K562 (cell line): ENCODE data around the gene ANKRD66. TPM values are rescaled to one million over a fixed set of nuclear protein-coding genes. Genes with fewer than 3 reads are reported as not detected.

ENCODE experiments used
- ATAC-seq: fragments of 200-7000 bp; cut with Tn5 transposase; 3 replicates; pipeline ENCODE4 v1.9.1; 2020; ENCODE audit warnings: moderate library complexity
- BruUV-seq: library from RNA; stranded (reverse); fragments of 400-500 nt; replicated peaks from 2 replicates; lab custom pipeline; 2021; lab: Mats Ljungman, UMichigan
- CTCF ChIA-PET: fragments of 300-600 bp; formaldehyde crosslinking; extraction: SDS; loops from one replicate; lab custom pipeline; 2021; ENCODE audit warnings: low intra/inter-chr PET ratio; lab: Yijun Ruan, JAX
- POLR2A ChIA-PET: fragments of 300-600, 350-650 bp; sonication (Branson Sonifier 250); formaldehyde crosslinking; extraction: SDS; loops from one replicate; lab custom pipeline; 2021; ENCODE audit warnings: antibody characterized with exemption, inconsistent platforms; lab: Yijun Ruan, JAX
- DNase-seq, 4 experiments: peaks; one replicate each; pipeline versions ENCODE4 v3.0.0 to v3.0.0-alpha.2; 2011 to 2018; ENCODE audit warnings: low spot score in 3 of 4, mixed read lengths in 3 of 4; ENCODE audit errors: extremely low read depth in 1 of 4
- FAIRE-seq: peaks from 2 replicates; lab custom pipeline; 2011; peaks lifted over from hg19 to GRCh38; lab: Jason Lieb, UNC
- H2AFZ ChIP-seq: 2 replicates; pipeline ENCODE4 v1.6.0; 2011; ENCODE audit warnings: low read depth, low read length, control low read depth, inconsistent platforms
- H3K27ac ChIP-seq: fragments of 200-600 bp; 3 replicates; pipeline ENCODE4 v1.8.0; 2011; ENCODE audit warnings: low read depth, mild to moderate bottlenecking, control low read depth, inconsistent platforms, low read length, moderate library complexity, mixed read lengths; ENCODE audit errors: extremely low read depth
- H3K27me3 ChIP-seq, 2 experiments: fragments of 300-600 bp in 1 of 2; 2 replicates in 1 of 2; 3 replicates in 1 of 2; pipeline versions ENCODE4 v1.6.0 to v1.8.0; 2011; ENCODE audit warnings: inconsistent platforms in 2 of 2, low read length in 2 of 2, mild to moderate bottlenecking in 1 of 2, mixed read lengths in 1 of 2, moderate library complexity in 1 of 2; ENCODE audit not compliant: control insufficient read depth in 2 of 2, insufficient read depth in 2 of 2
- H3K36me3 ChIP-seq: fragments of 300-600 bp; 3 replicates; pipeline ENCODE4 v1.8.0; 2011; ENCODE audit warnings: mild to moderate bottlenecking, low read length, inconsistent platforms; ENCODE audit not compliant: control insufficient read depth, insufficient read depth
- H3K4me1 ChIP-seq, 2 experiments: fragments of 200-600 bp in 1 of 2; replicated peaks in 1 of 2; 2 replicates in 1 of 2; 3 replicates in 1 of 2; pipeline versions ENCODE4 v1.5.1 to v1.8.0; 2011; ENCODE audit warnings: inconsistent platforms in 2 of 2, low read length in 2 of 2, mild to moderate bottlenecking in 1 of 2, mixed read lengths in 1 of 2, moderate library complexity in 1 of 2; ENCODE audit not compliant: control insufficient read depth in 2 of 2, insufficient read depth in 2 of 2
- H3K4me2 ChIP-seq: 2 replicates; pipeline ENCODE4 v1.6.1; 2011; ENCODE audit warnings: low read length, control low read depth, inconsistent platforms, mixed read lengths; ENCODE audit not compliant: insufficient read depth
- H3K4me3 ChIP-seq: fragments of 200-600 bp; sonication (generic), shearing (Covaris generic); 2 replicates; pipeline ENCODE4 v1.5.1; 2016; ENCODE audit warnings: control low read depth, inconsistent platforms
- H3K79me2 ChIP-seq: fragments of 200-600 bp; 3 replicates; pipeline ENCODE4 v1.8.0; 2011; ENCODE audit warnings: low read length, inconsistent platforms; ENCODE audit not compliant: control insufficient read depth, insufficient read depth
- H3K9ac ChIP-seq, 2 experiments: 2 replicates each; pipeline versions ENCODE4 v1.6.0 to v1.6.1; 2011; ENCODE audit warnings: low read depth in 2 of 2, low read length in 2 of 2, control low read depth in 1 of 2, inconsistent platforms in 1 of 2, mild to moderate bottlenecking in 1 of 2, mixed read lengths in 1 of 2; ENCODE audit not compliant: insufficient read depth in 1 of 2
- H3K9me1 ChIP-seq: one replicate; pipeline ENCODE4 v1.6.0; 2011; ENCODE audit warnings: inconsistent platforms, mild to moderate bottlenecking, low read length, moderate library complexity; ENCODE audit not compliant: control insufficient read depth, insufficient read depth
- H3K9me3 ChIP-seq: replicated peaks from 2 replicates; pipeline ENCODE4 v1.5.1; 2011; ENCODE audit warnings: low read depth, low read length, inconsistent platforms; ENCODE audit not compliant: control insufficient read depth, insufficient read depth
- H4K20me1 ChIP-seq: replicated peaks from 2 replicates; pipeline ENCODE4 v1.6.1; 2011; ENCODE audit warnings: low read length, inconsistent platforms, mixed read lengths; ENCODE audit not compliant: control insufficient read depth, insufficient read depth
- HMG20B ChIP-seq: fragments of 250-450 bp; sonication (Bioruptor Pico); IDR thresholded peaks from 2 replicates; pipeline ENCODE4 v1.5.0; 2021; ENCODE audit warnings: mild to moderate bottlenecking
- NCOA6 ChIP-seq: fragments of 450-650 bp; IDR thresholded peaks from 2 replicates; pipeline ENCODE4 v1.6.1; 2017; ENCODE audit warnings: mild to moderate bottlenecking
- ZNF224 ChIP-seq: sonication (generic); formaldehyde crosslinking; IDR thresholded peaks from 2 replicates; pipeline ENCODE4 v1.8.0; 2022; ENCODE audit warnings: mild to moderate bottlenecking, missing genetic modification reagents
- ZNF41 ChIP-seq: fragments of 250-450 bp; sonication (Bioruptor Pico); conservative IDR thresholded peaks from 2 replicates; pipeline ENCODE4 v1.4.0; 2020; ENCODE audit warnings: mild to moderate bottlenecking
- ZNF551 ChIP-seq: fragments of 250-450 bp; sonication (Bioruptor Pico); IDR thresholded peaks from 2 replicates; pipeline ENCODE4 v1.5.0; 2021; ENCODE audit warnings: mild to moderate bottlenecking, moderate library complexity
- WGBS: fragments of 100-300 bp; shearing (Covaris generic); methylation state at CpG from one replicate; pipeline ENCODE4 v1.1.6; 2016; ENCODE audit warnings: low coverage, mixed read lengths; ENCODE audit not compliant: insufficient coverage; ENCODE audit errors: missing lambda C conversion rate; 5-methylcytosine and 5-hydroxymethylcytosine counted together
- in situ Hi-C: fragments of 300-500 bp; cut with MboI; formaldehyde crosslinking; loops from 4 replicates; pipeline ENCODE4 v1.15.0; 2018; ENCODE audit warnings: inconsistent platforms, mixed read lengths
- intact Hi-C: fragments of 100-400 bp; cut with micrococcal nuclease; formaldehyde crosslinking; loops from 2 replicates; pipeline ENCODE4 v1.14.2; 2022
- polyA plus RNA-seq, 8 experiments: library from polyadenylated mRNA; depleted of rRNA in 4 of 8; stranded (reverse) in 5 of 8; unstranded in 3 of 8; fragments of >200 nt; fragmentation: Nextera tagmentation in 2 of 8; fragmentation: Illumina TruSeq in 1 of 8; extraction: Ambion mirVana in 2 of 8; extraction: Trizol in 1 of 8; gene quantifications; 2 replicates each; pipeline versions ENCODE4 v1.2.1 to v1.2.3, GENCODE V29; 2011 to 2014; ENCODE audit warnings: inconsistent platforms in 1 of 8, missing spikeins in 1 of 8
- total RNA-seq, 7 experiments: library from RNA; depleted of rRNA in 6 of 7; stranded (reverse); fragments of >200 nt in 6 of 7; fragmentation: Illumina TruSeq in 2 of 7; extraction: Trizol in 2 of 7; gene quantifications; 2 replicates each; pipeline versions ENCODE4 v1.2.1 to v1.2.3, GENCODE V29; 2011 to 2021; ENCODE audit warnings: low replicate concordance in 1 of 7
- TF ChIP-seq, protein P1 (sequence below): fragments of 450-650 bp; formaldehyde crosslinking; IDR thresholded peaks from 2 replicates; pipeline ENCODE4 v1.4.0; 2020; ENCODE audit warnings: mild to moderate bottlenecking, moderate library complexity

The ANKRD66 gene
- total and polyA plus RNA-seq, 9 of the 15 experiments (the other 6 are each of a cell fraction or from before 2014, with no cell fraction given): not detected

DNA sequence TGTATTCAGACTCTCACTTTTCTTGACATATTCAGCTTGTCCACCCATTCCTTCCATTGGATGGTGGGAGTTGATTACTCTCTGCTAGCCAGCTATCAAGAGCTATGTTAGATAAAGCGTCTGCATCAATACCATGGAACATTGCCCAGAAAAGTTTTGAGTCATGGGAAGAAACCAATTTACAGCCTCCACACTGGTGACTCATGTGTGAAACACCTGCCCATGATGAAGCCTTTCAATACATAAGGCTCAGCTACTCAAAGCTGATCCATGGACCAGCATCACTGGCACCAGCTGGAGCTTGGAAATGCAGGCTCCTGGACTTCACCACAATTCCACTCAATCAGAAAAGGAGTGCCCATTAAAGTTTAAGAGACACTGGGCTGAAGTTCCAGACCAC, 27.6 kb upstream of the ANKRD66 start:
- H2AFZ ChIP-seq: no peak overlapping the region
- H3K9ac ChIP-seq: no peak overlapping the region
- in situ Hi-C loops (no loop called here), intact Hi-C loops (no loop called here)
- H4K20me1 ChIP-seq: no peaks in the 10 kb centered on the region
- no TSS peak for BruUV-seq
- no peak for ATAC-seq
- H3K9me1 ChIP-seq: no peaks in the 10 kb centered on the region
- H3K36me3 ChIP-seq: no peaks in the 10 kb centered on the region
- no peaks in the 10 kb centered on the region for H3K27me3 ChIP-seq
- H3K79me2 ChIP-seq: no peaks in the 10 kb centered on the region
- no peak for FAIRE-seq
- WGBS: 0% methylated on average over 1 of the region's 1 CpG
- no peaks in the 10 kb centered on the region for H3K4me1 ChIP-seq
- POLR2A ChIA-PET: interaction anchor here (0.7 kb wide), 1 partner anchor 277 kb away, joined by 3 read pairs; no protein-coding TSS in a partner anchor
- H3K4me3 ChIP-seq: no peak overlapping the region
- no peaks in the 10 kb centered on the region for H3K9me3 ChIP-seq
- no peak overlapping the region for H3K4me2 ChIP-seq
- CTCF ChIA-PET: no interaction called here
- no peak for TF ChIP-seq ZNF224
- TF ChIP-seq ZNF551 (CRISPR knock-in tag): no peak
- no peak for TF ChIP-seq ZNF41 (CRISPR knock-in tag)
- TF ChIP-seq NCOA6: no peak
- TF ChIP-seq HMG20B (CRISPR knock-in tag): no peak
- TF ChIP-seq, protein P1, sequence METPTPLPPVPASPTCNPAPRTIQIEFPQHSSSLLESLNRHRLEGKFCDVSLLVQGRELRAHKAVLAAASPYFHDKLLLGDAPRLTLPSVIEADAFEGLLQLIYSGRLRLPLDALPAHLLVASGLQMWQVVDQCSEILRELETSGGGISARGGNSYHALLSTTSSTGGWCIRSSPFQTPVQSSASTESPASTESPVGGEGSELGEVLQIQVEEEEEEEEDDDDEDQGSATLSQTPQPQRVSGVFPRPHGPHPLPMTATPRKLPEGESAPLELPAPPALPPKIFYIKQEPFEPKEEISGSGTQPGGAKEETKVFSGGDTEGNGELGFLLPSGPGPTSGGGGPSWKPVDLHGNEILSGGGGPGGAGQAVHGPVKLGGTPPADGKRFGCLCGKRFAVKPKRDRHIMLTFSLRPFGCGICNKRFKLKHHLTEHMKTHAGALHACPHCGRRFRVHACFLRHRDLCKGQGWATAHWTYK (CRISPR knock-in tag): no peak
- TF ChIP-seq, all 486 proteins: peak for 0
- no peak for DNase-seq
- H3K27ac ChIP-seq: no peak overlapping the region
